ENCODE results near the gene RNF135. TPM values are rescaled to one million over a fixed set of nuclear protein-coding genes. Genes with fewer than 3 reads are reported as not detected.

The RNF135 gene
- polyA plus RNA-seq, 2 of the 4 experiments (the other 2 are of a cell fraction): 25.8 to 35.0 TPM

Small RNA genes within 50 kb of the gene (small RNA-seq; reads per million reads assigned to genes)
- 0 reads per million in 6 experiments for gene AC138207.3
- 0 reads per million in 6 experiments for gene RN7SL138P

Other genes starting within 250 kb of the RNF135 start
- gene CRLF3, start 146.3 kb upstream of the RNF135 start, polyA plus RNA-seq (2011; rRNA removed): 26.6 and 31.0 TPM in 2 replicates
- 16.1 to 17.4 TPM (median 16.3 TPM) in 3 replicates for gene CRLF3, start 146.3 kb upstream of the RNF135 start, polyA plus RNA-seq (2017; fragmentation: RNase III; extraction: RNeasy Plus Mini Kit Qiagen cat#74134 plus additional on column Dnase treatment)
- gene ATAD5, start 139.1 kb upstream of the RNF135 start, polyA plus RNA-seq (2011; rRNA removed): 6.3 and 9.5 TPM in 2 replicates
- 4.5 to 4.9 TPM (median 4.7 TPM) in 3 replicates for gene ATAD5, start 139.1 kb upstream of the RNF135 start, polyA plus RNA-seq (2017; fragmentation: RNase III; extraction: RNeasy Plus Mini Kit Qiagen cat#74134 plus additional on column Dnase treatment)
- 25.3 and 27.5 TPM in 2 replicates for gene TEFM, start 64.8 kb upstream of the RNF135 start, polyA plus RNA-seq (2011; rRNA removed)
- gene TEFM, start 64.8 kb upstream of the RNF135 start, polyA plus RNA-seq (2017; fragmentation: RNase III; extraction: RNeasy Plus Mini Kit Qiagen cat#74134 plus additional on column Dnase treatment): 26.8 to 31.6 TPM (median 30.6 TPM) in 3 replicates
- gene ADAP2, start 49.1 kb upstream of the RNF135 start, polyA plus RNA-seq (2011; rRNA removed): 4.5 and 5.0 TPM in 2 replicates
- 3.3 to 3.9 TPM (median 3.7 TPM) in 3 replicates for gene ADAP2, start 49.1 kb upstream of the RNF135 start, polyA plus RNA-seq (2017; fragmentation: RNase III; extraction: RNeasy Plus Mini Kit Qiagen cat#74134 plus additional on column Dnase treatment)
- 73.2 and 82.5 TPM in 2 replicates for gene NF1, start 123.9 kb downstream of the RNF135 start, polyA plus RNA-seq (2011; rRNA removed)
- 15.9 to 17.6 TPM (median 16.6 TPM) in 3 replicates for gene NF1, start 123.9 kb downstream of the RNF135 start, polyA plus RNA-seq (2017; fragmentation: RNase III; extraction: RNeasy Plus Mini Kit Qiagen cat#74134 plus additional on column Dnase treatment)

Data from A549 (cell line).